ENCODE measurements around the gene ZNF780A.
"Not testable (repeated sequence)": the region's sequence is repeated elsewhere in the genome, so short reads cannot be mapped to it uniquely, and the experiment has no call there.

ZNF780A gene

GRCh38 chr19:40090241-40091204 lies at the start of gene ZNF780A:
ZNF780A (minus strand) TSS chr19:40090943; CDS start chr19:40084753, 6,190 bp downstream.
- DNase-seq (ENCODE audit: low read depth): peak; percentile 72

GRCh38 chr19:40139533-40140287 lies 49.0 kb upstream of the ZNF780A start:
- DNase-seq (ENCODE audit: low read depth): peak; percentile 66

GRCh38 chr19:40136818-40137217 lies 46.1 kb upstream of the ZNF780A start:
- DNase-seq (ENCODE audit: low read depth): no peak

GRCh38 chr19:40134866-40135265 lies 44.1 kb upstream of the ZNF780A start:
- no peak for DNase-seq (ENCODE audit: low read depth)

- no peak for DNase-seq (ENCODE audit: low read depth)
These were observed 42.7 kb upstream of the ZNF780A start for GRCh38 chr19:40133491-40133890.

- no peak for DNase-seq (ENCODE audit: low read depth)
These were observed 39.3 kb upstream of the ZNF780A start for GRCh38 chr19:40130013-40130412.

- no peak for DNase-seq (ENCODE audit: low read depth)
These were observed 38.7 kb upstream of the ZNF780A start for GRCh38 chr19:40129425-40129824.

- DNase-seq (ENCODE audit: low read depth): no peak
These were observed 38.2 kb upstream of the ZNF780A start for GRCh38 chr19:40128991-40129390.

GRCh38 chr19:40119380-40119779 lies 28.6 kb upstream of the ZNF780A start:
- no peak for DNase-seq (ENCODE audit: low read depth)

- DNase-seq (ENCODE audit: low read depth): not testable (repeated sequence)
These were observed 27.9 kb upstream of the ZNF780A start for GRCh38 chr19:40118638-40119037.

GRCh38 chr19:40116075-40116474 lies 25.3 kb upstream of the ZNF780A start:
- DNase-seq (ENCODE audit: low read depth): no peak

GRCh38 chr19:40114119-40114518 lies 23.4 kb upstream of the ZNF780A start:
- not testable (repeated sequence) for DNase-seq (ENCODE audit: low read depth)

- not testable (repeated sequence) for DNase-seq (ENCODE audit: low read depth)
These were observed 21.5 kb upstream of the ZNF780A start for GRCh38 chr19:40112271-40112670.

- DNase-seq (ENCODE audit: low read depth): no peak
These were observed 19.8 kb upstream of the ZNF780A start for GRCh38 chr19:40110570-40110969.

GRCh38 chr19:40104754-40105153 lies 14.0 kb upstream of the ZNF780A start:
- DNase-seq (ENCODE audit: low read depth): no peak

- no peak for DNase-seq (ENCODE audit: low read depth)
These were observed 12.9 kb upstream of the ZNF780A start for GRCh38 chr19:40103600-40103999.

- no peak for DNase-seq (ENCODE audit: low read depth)
These were observed 11.1 kb upstream of the ZNF780A start for GRCh38 chr19:40101813-40102212.

GRCh38 chr19:40093416-40093815 lies 2.7 kb upstream of the ZNF780A start:
- DNase-seq (ENCODE audit: low read depth): no peak

GRCh38 chr19:40091205-40092129 lies 724 bp upstream of the ZNF780A start:
- no peak for DNase-seq (ENCODE audit: low read depth)

GRCh38 chr19:40089462-40089861 lies 1.3 kb downstream of the ZNF780A start:
- peak; percentile 3 for DNase-seq (ENCODE audit: low read depth)

- DNase-seq (ENCODE audit: low read depth): no peak
These were observed 2.3 kb downstream of the ZNF780A start for GRCh38 chr19:40088299-40089047.

All from ELR (cell line).